ENCODE measurements around the gene LMAN2. TPM values are rescaled to one million over a fixed set of nuclear protein-coding genes. Genes with fewer than 3 reads are reported as not detected.
"Not testable (repeated sequence)": the region's sequence is repeated elsewhere in the genome, so short reads cannot be mapped to it uniquely, and the experiment has no call there.

Gene LMAN2
- total RNA-seq, 1 experiment from 2014 or later: 273 TPM

- DNase-seq (ENCODE audit: low read depth, low spot score): no peak
- in situ Hi-C loops (cut with HindIII; ENCODE audit: low pct_unique_long_range_greater_than_20kb, low sequenced_read_pairs): no loop called here
Measured at GRCh38 chr5:177383181-177383580, 31.7 kb upstream of the LMAN2 start.

GRCh38 chr5:177382423-177383029 lies 31.1 kb upstream of the LMAN2 start:
- in situ Hi-C loops (cut with HindIII; ENCODE audit: low pct_unique_long_range_greater_than_20kb, low sequenced_read_pairs): no loop called here
- DNase-seq (ENCODE audit: low read depth, low spot score): no peak

GRCh38 chr5:177380805-177381126 lies 29.3 kb upstream of the LMAN2 start:
- DNase-seq (ENCODE audit: low read depth, low spot score): no peak
- in situ Hi-C loops (cut with HindIII; ENCODE audit: low pct_unique_long_range_greater_than_20kb, low sequenced_read_pairs): no loop called here

GRCh38 chr5:177378884-177379883 lies 27.7 kb upstream of the LMAN2 start:
- DNase-seq (ENCODE audit: low read depth, low spot score): no peak
- in situ Hi-C loops (cut with HindIII; ENCODE audit: low pct_unique_long_range_greater_than_20kb, low sequenced_read_pairs): no loop called here

GRCh38 chr5:177377851-177378776 lies 26.6 kb upstream of the LMAN2 start:
- in situ Hi-C loops (cut with HindIII; ENCODE audit: low pct_unique_long_range_greater_than_20kb, low sequenced_read_pairs): no loop called here
- DNase-seq (ENCODE audit: low read depth, low spot score): no peak

GRCh38 chr5:177376107-177376506 lies 24.6 kb upstream of the LMAN2 start:
- in situ Hi-C loops (cut with HindIII; ENCODE audit: low pct_unique_long_range_greater_than_20kb, low sequenced_read_pairs): no loop called here
- no peak for DNase-seq (ENCODE audit: low read depth, low spot score)

- DNase-seq (ENCODE audit: low read depth, low spot score); in situ Hi-C loops (cut with HindIII; ENCODE audit: low pct_unique_long_range_greater_than_20kb, low sequenced_read_pairs): not testable (repeated sequence)
Measured at GRCh38 chr5:177375516-177375915, 24.0 kb upstream of the LMAN2 start.

GRCh38 chr5:177374211-177374610 lies 22.7 kb upstream of the LMAN2 start:
- DNase-seq (ENCODE audit: low read depth, low spot score): no peak
- in situ Hi-C loops (cut with HindIII; ENCODE audit: low pct_unique_long_range_greater_than_20kb, low sequenced_read_pairs): no loop called here

- in situ Hi-C loops (cut with HindIII; ENCODE audit: low pct_unique_long_range_greater_than_20kb, low sequenced_read_pairs): no loop called here
- no peak for DNase-seq (ENCODE audit: low read depth, low spot score)
Measured at GRCh38 chr5:177373806-177374205, 22.3 kb upstream of the LMAN2 start.

- DNase-seq (ENCODE audit: low read depth, low spot score): no peak
- in situ Hi-C loops (cut with HindIII; ENCODE audit: low pct_unique_long_range_greater_than_20kb, low sequenced_read_pairs): no loop called here
Measured at GRCh38 chr5:177372910-177373309, 21.4 kb upstream of the LMAN2 start.

- in situ Hi-C loops (cut with HindIII; ENCODE audit: low pct_unique_long_range_greater_than_20kb, low sequenced_read_pairs): no loop called here
- DNase-seq (ENCODE audit: low read depth, low spot score): no peak
Measured at GRCh38 chr5:177372034-177372896, 20.8 kb upstream of the LMAN2 start.

- in situ Hi-C loops (cut with HindIII; ENCODE audit: low pct_unique_long_range_greater_than_20kb, low sequenced_read_pairs): no loop called here
- no peak for DNase-seq (ENCODE audit: low read depth, low spot score)
Measured at GRCh38 chr5:177371120-177372033, 19.9 kb upstream of the LMAN2 start.

GRCh38 chr5:177370488-177371119 lies 19.1 kb upstream of the LMAN2 start:
- in situ Hi-C loops (cut with HindIII; ENCODE audit: low pct_unique_long_range_greater_than_20kb, low sequenced_read_pairs): no loop called here
- DNase-seq (ENCODE audit: low read depth, low spot score): peak; percentile 89

GRCh38 chr5:177369645-177370440 lies 18.4 kb upstream of the LMAN2 start:
- in situ Hi-C loops (cut with HindIII; ENCODE audit: low pct_unique_long_range_greater_than_20kb, low sequenced_read_pairs): no loop called here
- no peak for DNase-seq (ENCODE audit: low read depth, low spot score)
